ENCODE results near the gene MED13L.

Gene MED13L

GRCh38 chr12:116276652-116277466 lies 634 bp downstream of the MED13L start:
- peak; percentile 90 for DNase-seq

DNA sequence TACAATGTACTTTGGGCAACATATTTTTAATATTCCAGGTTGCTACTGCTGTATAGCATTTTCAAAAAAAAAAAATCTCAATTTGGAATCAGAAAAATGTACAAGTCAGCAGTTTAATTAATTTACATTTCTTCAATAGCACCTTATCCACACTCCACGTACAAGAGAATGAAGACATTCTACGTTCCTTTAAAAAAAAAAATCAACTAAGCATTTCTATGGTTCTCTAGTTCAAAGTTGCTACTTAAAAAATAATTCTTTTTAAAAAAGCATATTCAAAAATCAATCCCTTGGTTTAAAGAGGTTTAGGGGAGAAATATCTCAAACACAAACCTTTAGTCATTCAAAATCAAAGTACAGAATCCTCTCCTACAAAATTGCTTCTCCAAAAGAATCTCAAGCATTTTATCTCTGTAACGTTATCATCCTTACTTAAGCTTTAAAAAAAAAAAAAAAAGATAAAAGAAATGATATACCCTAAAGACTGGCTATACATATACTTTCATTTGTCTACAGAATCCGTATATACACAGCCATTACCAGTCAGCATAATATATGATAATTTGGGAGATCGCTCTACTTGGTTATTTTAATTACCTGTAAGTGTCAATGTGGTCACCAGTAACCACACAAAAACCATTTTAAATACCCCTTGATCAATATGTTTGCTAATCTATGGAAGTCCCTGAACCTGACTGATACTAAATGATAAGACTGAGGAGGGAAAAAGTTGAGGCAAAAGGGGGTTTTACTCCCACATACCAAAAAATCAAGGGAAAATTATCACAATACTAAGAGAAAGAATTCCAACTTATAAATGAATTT lies 2.7 kb downstream of the MED13L start:
- peak; percentile 22 for DNase-seq

GRCh38 chr12:116273813-116274550 lies 3.5 kb downstream of the MED13L start:
- no peak for DNase-seq

DNA sequence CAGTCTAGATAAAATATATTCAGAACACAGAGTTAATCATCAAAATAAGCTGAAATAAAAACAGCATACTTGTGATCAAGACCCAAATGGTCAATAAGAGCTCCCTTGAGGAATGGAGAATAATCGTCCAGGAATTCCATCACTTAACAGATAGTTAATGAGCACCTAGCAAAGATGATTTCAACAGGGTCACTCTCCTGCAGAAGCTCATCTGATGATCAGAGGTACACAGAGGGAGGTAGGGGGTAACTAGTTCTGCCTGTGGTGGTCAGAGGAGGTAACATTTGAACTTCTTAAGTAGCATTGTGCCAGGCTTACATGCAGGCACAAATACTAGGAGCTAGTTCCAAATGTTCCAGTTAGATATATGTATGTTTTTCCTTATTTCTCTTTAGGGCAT lies 9.5 kb downstream of the MED13L start:
- no peak for DNase-seq

DNA sequence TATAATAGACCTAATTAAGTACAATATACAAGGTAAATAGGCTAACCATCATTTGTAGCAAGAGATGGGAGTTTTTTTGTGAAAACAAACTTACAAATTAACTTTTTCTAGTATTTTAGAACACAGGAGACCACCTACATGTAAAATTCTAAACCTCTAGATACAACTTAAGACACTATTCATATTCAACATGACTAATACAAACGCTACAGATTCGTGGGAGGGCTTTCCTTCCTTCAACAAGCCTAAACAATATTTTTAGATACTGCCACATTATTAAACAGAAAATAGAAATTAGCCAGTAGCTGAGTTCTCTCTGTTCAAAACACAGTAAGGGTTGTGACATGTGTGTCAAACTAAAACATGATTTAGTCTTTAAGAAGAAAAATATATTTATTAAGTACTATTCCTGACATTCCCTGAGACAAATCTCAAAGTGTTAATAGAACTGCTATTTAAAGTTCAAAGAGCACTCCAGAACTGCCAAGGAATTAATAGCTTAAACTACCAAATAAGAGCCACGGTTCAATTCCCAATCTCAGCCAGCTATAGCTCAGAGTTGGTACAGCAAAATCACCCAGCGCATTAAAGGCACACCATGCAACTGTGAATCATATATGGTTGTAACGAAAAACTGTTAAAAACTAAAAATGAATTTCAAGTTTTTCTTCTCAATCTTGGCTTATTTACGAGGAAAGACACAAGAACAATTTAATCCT lies 10.7 kb downstream of the MED13L start:
- DNase-seq = no peak

DNA sequence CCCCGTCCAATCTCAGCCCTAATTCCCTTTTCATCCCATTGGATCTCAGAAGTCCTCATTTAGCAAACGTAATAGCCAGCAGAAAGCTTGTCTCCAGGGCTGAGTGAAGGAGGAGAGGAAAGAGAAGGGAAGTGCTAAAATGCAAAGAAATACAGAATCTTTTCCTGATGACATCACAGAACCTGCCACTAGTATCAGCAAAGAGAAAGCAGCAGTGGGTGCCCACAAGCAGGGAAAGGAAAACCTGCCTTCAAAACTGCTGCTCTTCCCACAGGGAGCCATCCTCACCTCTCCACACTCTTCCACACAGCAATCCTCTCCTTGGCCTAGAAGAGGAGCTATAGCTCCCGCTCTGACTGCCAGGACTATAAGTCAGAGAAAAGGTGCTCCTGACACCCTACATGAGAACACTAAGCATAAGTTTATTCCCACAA lies 11.3 kb downstream of the MED13L start:
- DNase-seq = peak; percentile 51

DNA sequence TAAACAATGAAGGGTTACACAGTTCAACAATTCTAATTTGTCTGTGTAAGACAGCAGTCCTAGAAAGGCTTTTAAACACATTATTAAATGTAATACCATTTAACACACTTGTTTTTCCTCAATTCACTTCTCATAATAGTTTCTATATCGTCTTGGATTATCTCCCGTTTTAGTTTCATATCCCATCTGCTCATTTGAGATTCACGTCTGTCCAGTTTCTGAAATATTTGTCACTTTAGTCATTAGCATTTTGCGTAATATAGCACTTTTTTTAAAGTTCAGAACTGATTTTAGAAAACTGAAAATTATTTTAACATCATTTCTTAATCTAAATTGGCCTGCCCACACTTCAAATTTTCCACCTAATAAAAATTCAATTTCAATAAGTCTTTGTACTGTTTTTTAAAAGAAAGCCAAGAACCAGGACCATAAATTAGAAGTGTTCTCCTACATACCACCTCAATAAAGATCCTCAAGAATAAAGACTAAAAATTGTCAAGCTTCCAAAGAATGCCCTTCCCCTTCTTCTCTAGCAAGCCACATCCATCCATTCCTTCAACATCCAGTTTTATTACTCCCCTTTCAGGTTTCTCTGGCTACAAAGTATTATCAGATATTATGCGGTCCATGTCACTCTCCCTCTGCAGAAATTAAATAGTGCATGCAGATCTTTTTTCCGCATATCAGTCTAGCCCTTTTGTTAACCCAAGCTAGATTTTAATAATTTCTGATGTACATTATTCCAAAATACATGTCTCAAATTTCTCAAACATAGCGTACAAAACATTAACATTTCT lies 11.9 kb downstream of the MED13L start:
- no peak for DNase-seq

DNA sequence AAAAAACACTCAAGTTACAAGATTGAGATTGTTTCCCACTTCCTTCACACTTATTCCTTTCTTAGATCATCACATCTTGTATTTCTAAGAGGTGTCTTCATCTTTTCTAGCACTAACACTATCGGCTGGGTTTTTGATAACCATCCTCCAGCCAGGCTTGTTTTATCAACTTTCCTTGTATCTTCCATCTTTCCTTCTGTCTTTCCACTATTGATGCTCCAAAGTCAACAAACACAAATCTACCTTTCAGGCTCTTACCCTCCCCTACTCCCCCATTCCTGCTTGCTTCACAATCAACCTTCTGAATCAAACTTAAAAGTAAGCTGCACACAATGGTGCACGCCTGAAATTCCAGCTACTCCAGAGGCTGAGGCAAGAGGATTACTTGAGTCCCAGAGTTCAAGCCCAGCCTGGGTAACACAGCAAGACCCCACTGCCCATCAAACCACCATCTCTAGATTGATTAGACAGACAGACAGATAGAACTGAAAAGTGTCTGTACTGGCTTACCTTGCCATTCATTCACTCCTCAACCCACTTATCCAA lies 12.9 kb downstream of the MED13L start:
- no peak for DNase-seq

DNA sequence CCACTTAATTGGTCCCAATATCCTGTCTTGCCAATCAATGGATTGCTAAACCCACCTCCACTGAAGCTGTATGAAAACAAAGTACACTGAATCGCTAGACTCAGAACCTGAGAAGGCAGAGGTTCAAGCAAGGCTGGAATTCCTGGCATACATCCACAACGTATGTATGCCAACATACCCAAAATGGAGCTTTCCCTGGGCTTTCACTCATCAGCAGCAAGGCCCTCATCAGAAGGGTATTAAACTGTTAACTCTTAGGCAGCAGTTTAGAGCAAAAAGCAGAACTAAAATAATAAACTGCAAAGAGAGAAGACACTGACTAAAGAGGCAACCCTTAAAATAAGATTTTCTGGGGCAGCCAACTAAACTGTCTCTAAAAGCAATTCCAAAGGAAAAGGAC lies 13.6 kb downstream of the MED13L start:
- peak; percentile 71 for DNase-seq

DNA sequence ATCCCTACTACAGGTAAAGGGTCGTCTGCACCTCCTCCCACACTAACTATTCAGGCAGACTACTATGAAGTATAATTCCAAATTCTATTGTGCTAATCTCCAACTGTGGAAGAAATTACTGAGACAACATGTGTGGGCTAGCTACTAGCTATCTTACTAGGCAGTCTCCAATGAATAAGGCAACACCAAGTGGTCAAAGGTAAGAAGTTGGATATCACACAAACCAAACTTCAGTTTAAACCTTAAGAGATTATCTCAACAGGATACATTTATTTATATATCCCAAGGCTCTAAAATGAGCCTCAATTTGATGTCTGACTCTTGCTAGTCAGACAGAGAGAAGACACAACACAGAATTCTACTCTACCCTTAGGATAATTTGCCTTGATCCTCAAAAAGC lies 14.1 kb downstream of the MED13L start:
- DNase-seq = peak; percentile 39

DNA sequence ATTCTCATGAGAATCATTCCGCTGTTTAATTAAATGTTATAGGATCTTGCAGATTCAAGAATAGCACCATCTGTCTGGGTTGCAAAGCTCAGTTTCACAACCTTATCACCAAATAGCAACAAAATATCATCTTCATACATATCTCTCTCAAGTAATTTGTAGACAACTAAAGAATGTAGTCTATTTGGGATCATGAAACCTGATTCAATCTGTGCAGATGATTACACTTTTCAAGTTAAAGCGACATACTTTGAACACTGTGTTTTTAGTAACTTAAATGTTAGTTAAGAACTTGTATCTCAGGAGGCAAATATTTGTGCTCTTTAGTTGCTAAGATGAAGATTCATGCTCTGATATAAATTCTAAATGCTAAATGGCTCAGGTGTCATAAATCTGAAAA lies 14.8 kb downstream of the MED13L start:
- DNase-seq = peak; percentile 25

DNA sequence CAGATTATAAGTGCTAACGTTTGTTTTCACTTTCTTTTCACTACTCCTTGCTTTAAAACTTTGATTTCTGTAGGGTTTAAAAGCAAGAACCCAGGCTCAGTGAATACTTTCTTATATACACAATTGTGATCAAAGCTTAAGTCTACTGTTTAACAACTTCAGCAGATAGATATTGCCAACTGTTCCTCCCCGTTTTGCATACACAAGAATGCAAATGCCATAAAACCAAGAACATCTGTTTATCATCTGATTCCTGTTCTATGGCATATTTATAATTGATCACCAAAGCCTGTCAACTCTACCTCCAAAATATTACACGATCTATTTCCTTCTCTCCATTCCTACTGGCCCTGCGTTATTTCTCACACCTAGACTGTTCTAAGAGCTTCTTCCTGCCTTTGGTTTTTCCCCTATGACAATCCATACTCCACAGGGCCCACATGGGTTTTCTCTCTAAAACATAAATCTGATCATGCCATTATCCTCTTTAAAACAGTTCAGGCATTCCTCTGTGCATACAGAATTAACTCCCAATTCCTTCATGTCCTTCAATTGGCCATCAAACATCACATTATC lies 15.9 kb downstream of the MED13L start:
- no peak for DNase-seq

DNA sequence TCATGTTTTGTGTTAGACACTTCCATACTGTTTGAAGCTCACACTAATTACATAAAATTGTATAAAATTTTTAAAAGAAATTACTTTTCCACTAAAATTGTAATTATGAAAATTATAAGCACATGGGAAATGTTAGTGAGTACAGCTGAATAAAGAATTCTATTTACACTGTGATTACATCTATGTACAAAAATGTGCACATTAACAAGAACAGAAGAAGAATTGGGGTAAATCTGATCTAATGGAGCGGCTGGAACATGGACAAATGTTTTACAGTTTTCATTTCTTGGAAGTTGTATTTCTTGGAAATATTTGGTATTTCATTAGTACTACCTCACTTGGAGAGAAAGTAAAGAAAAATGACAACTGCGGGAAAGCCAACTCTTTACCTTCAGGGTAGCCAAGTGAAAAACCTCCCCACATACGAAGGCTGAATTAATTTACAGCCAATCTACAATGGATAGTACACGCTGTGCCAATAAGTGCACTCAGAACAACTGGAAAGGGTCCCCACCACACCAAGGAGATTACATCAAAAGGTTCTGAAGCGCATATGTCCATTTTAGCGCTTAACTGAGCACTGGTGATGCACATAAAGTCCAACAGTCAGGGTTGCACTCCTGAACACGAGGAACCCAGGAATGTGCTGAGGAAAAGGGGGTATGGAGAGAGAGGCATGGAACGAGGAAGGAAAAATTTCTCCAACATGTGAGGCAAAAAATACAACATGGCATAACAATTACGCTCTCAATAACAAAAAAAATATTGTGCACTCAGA lies 17.5 kb downstream of the MED13L start:
- DNase-seq = no peak

GRCh38 chr12:116257826-116258225 lies 19.7 kb downstream of the MED13L start:
- DNase-seq = no peak

- peak; percentile 33 for DNase-seq
Measured at GRCh38 chr12:116257215-116257614, 20.3 kb downstream of the MED13L start.

- DNase-seq = no peak
Measured at GRCh38 chr12:116249938-116250337, 27.6 kb downstream of the MED13L start.

- DNase-seq = no peak
Measured at GRCh38 chr12:116248930-116249329, 28.6 kb downstream of the MED13L start.

DNA sequence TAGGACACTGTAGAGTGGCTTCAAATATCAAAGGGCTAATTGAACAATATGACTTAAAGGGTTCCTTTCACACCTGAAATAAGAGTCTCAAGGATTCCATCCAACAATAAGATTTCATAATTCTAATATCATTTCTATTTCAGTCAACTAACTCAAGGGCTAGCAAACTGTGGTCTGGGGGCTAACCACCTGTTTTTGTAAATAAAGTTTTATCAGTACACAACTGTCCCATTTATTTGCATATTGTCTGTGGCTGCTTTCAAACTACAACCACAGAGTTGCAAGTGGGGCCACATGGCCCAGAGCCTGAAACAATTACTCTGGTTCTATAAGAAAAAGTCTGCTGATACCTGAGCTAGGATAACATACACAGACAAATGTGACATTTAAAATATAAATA lies 29.1 kb downstream of the MED13L start:
- DNase-seq = no peak

- DNase-seq = no peak
Measured at GRCh38 chr12:116247377-116247776, 30.1 kb downstream of the MED13L start.

DNA sequence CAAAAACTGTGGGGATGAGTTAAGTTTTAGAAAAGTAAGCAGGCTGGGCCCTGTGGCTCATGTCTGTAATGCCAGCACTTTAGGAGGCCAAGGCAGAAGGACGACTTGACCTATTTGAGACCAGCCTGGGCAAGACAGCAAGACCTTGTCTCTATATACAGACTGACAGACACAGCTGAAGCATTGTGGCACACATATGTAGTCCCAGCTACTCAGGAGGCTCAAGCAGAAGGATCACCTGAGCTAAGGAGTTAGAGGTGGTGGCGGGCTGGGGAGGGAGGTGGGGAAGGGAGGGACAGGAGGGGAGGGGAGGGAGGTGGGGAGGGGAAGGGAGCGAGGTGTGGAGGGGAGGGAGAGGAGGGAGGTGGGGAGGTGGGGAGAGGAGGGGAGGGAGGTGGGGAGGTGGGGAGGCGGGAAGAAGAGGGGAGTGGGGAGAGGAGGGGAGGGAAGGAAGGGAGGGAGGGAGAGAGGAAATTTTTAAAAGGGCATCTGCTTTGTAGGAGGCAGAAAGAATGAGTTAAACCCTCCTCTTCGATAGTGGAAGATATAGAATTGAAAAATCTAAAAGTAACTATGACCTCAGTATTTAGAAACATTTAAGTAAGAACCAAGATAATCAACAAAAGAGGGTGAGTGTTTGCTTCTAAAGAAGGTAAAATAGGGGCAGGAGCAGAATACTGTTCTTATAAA lies 30.9 kb downstream of the MED13L start:
- no peak for DNase-seq

Data from NCI-H69 (cell line).